Fibroblast of skin of abdomen (primary cell): ENCODE data around the gene CRABP2.
A peak's percentile ranks its signal among the peaks of the same experiment; 100 is the strongest.

ENCODE experiments used
- DNase-seq: peaks from one replicate; pipeline ENCODE4 v3.0.0-alpha.2; 2013

Gene CRABP2

DNA sequence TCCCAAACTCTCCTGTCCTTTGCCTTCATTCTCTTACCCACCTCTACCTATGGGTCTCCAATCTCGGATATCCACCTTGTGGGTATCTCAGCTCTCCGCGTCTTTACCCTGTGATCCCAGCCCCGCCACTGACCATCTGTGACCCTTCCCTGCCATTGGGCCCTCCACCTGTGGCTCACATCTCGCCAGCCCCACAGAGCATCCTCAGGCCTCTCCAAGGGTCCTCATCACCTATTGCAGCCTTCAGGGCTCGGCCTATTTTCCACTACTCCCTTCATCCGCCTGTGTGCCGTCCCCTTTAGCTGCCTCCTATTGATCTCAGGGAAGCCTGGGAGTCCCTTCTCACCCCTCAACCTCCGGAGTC is 52.4 kb downstream of the CRABP2 start:
- no peak for DNase-seq

DNA sequence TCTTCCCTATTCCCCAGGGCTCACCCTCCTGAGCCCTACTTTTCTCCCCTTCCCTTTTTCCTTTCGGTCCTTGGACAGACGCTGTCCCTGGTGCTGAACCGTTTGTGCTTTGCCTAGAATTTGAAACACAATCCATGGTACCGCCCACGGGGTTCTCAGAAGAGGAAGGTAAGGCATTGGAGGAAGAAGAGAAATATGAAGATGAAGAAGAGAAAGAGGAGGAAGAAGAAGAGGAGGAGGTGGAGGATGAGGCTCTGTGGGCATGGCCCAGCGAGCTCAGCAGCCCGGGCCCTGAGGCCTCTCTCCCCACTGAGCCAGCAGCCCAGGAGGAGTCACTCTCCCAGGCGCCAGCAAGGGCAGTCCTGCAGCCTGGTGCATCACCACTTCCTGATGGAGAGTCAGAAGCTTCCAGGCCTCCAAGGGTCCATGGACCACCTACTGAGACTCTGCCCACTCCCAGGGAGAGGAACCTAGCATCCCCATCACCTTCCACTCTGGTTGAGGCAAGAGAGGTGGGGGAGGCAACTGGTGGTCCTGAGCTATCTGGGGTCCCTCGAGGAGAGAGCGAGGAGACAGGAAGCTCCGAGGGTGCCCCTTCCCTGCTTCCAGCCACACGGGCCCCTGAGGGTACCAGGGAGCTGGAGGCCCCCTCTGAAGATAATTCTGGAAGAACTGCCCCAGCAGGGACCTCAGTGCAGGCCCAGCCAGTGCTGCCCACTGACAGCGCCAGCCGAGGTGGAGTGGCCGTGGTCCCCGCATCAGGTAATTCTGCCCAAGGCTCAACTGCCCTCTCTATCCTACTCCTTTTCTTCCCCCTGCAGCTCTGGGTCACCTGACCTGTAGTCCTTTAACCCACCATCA is 53.0 kb downstream of the CRABP2 start:
- DNase-seq: peak; percentile 44
